ENCODE results near the gene LACTB. TPM values are rescaled to one million over a fixed set of nuclear protein-coding genes. Genes with fewer than 3 reads are reported as not detected.

LACTB gene
- total RNA-seq, result 34.7 TPM
- long read RNA-seq, transcript LACTB-201 (6 exons, 1,972 nt), result major isoform, 49 of 64 reads
- long read RNA-seq, partial matches to known transcripts, result 5 of 64 reads
- long read RNA-seq, other reads (novel, unspliced or antisense), result 6 of 64 reads

GRCh38 chr15:63121382-63122001, at the start of gene LACTB:
Gene LACTB, plus strand, starts transcription at chr15:63121861. Its CDS starts 11 bp downstream, at chr15:63121872.
- peak within 1 kb of the TSS; percentile 93 for H3K27ac ChIP-seq
- ATAC-seq, result peak; percentile 97 to 98
- no peak for TF ChIP-seq CTCF (IDR thresholded peaks at IDR 0.05)
- H3K4me1 ChIP-seq, result peaks cover 8% of the 10 kb centered on the region
- H3K27me3 ChIP-seq (ENCODE audit: low read depth), result no peaks in the 10 kb centered on the region
- intact Hi-C loops (cut with DNase I), result no loop called here
- no peaks in the 10 kb centered on the region for H3K36me3 ChIP-seq
- H3K4me3 ChIP-seq, result peak within 1 kb of the TSS; percentile 96
- DNase-seq, result peak; percentile 91
- no peaks in the 10 kb centered on the region for H3K9me3 ChIP-seq

- peaks cover 10% of the 10 kb centered on the region for H3K4me1 ChIP-seq
- no peak overlapping the region for H3K4me3 ChIP-seq
- no peak for TF ChIP-seq CTCF (IDR thresholded peaks at IDR 0.05)
- H3K36me3 ChIP-seq, result peaks cover 51% of the 10 kb centered on the region
- DNase-seq, result no peak
- intact Hi-C loops (cut with DNase I), result no loop called here
- no peak overlapping the region for H3K27ac ChIP-seq
- no peaks in the 10 kb centered on the region for H3K27me3 ChIP-seq (ENCODE audit: low read depth)
- H3K9me3 ChIP-seq, result no peaks in the 10 kb centered on the region
- no peak for ATAC-seq
Observed at GRCh38 chr15:63072023-63072650, 49.5 kb upstream of the LACTB start.

- peaks cover 44% of the 10 kb centered on the region for H3K36me3 ChIP-seq
- no peaks in the 10 kb centered on the region for H3K27me3 ChIP-seq (ENCODE audit: low read depth)
- no peak overlapping the region for H3K4me3 ChIP-seq
- peaks cover 10% of the 10 kb centered on the region for H3K4me1 ChIP-seq
- DNase-seq (no peak), ATAC-seq (no peak)
- intact Hi-C loops (cut with DNase I), result no loop called here
- no peak for TF ChIP-seq CTCF (IDR thresholded peaks at IDR 0.05)
- no peaks in the 10 kb centered on the region for H3K9me3 ChIP-seq
- H3K27ac ChIP-seq, result no peak overlapping the region
Observed at GRCh38 chr15:63072809-63073277, 48.8 kb upstream of the LACTB start.

GRCh38 chr15:63073497-63074172, 48.0 kb upstream of the LACTB start:
- Histone ChIP-seq H3K4me3 (no peak overlapping the region), H3K9me3 (no peaks in the 10 kb centered on the region), H3K4me1 (peaks cover 10% of the 10 kb centered on the region), H3K36me3 (peaks cover 36% of the 10 kb centered on the region), H3K27me3 (ENCODE audit: low read depth) (no peaks in the 10 kb centered on the region), H3K27ac (no peak overlapping the region)
- intact Hi-C loops (cut with DNase I), result no loop called here
- no peak for TF ChIP-seq CTCF (IDR thresholded peaks at IDR 0.05)
- DNase-seq (no peak), ATAC-seq (no peak)

GRCh38 chr15:63075015-63075983, 46.4 kb upstream of the LACTB start:
- H3K27ac ChIP-seq, result no peak overlapping the region
- intact Hi-C loops (cut with DNase I), result no loop called here
- DNase-seq (no peak), ATAC-seq (peak in 1 of 2 donors; percentile 43)
- no peaks in the 10 kb centered on the region for H3K27me3 ChIP-seq (ENCODE audit: low read depth)
- TF ChIP-seq CTCF (IDR thresholded peaks at IDR 0.05), result no peak
- no peak overlapping the region for H3K4me3 ChIP-seq
- H3K36me3 ChIP-seq, result peaks cover 22% of the 10 kb centered on the region
- peaks cover 10% of the 10 kb centered on the region for H3K4me1 ChIP-seq
- no peaks in the 10 kb centered on the region for H3K9me3 ChIP-seq
